HG03521 (cell line): ENCODE measurements around the gene PER2.

Experiments used
- ATAC-seq: cut with Tn5 transposase; IDR thresholded peaks from one replicate; pipeline ENCODE4 v1.9.1; 2021; ENCODE audit warnings: mild to moderate bottlenecking, moderate library complexity; ENCODE audit not compliant: unreplicated experiment

PER2 gene

DNA sequence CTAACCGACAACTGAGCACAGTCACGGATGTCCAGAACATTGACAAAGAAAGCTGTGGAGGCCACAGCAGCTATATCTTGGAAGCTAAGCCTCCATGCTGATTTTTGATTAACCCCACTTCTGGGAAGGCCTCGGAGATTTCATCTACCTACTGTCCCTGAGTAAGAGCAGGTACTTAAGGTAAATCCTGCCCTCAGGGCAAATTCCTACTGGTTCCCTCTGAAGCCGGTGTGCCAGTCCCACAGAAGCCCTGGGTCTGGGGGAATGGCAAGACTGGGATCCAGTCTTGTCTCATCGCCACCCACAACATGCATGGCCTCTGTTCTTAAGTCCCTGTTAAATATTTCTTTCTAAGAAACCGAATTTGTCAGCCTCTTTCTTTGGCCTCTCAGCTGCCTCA is 18.7 kb downstream of the PER2 start:
- no peak for ATAC-seq

DNA sequence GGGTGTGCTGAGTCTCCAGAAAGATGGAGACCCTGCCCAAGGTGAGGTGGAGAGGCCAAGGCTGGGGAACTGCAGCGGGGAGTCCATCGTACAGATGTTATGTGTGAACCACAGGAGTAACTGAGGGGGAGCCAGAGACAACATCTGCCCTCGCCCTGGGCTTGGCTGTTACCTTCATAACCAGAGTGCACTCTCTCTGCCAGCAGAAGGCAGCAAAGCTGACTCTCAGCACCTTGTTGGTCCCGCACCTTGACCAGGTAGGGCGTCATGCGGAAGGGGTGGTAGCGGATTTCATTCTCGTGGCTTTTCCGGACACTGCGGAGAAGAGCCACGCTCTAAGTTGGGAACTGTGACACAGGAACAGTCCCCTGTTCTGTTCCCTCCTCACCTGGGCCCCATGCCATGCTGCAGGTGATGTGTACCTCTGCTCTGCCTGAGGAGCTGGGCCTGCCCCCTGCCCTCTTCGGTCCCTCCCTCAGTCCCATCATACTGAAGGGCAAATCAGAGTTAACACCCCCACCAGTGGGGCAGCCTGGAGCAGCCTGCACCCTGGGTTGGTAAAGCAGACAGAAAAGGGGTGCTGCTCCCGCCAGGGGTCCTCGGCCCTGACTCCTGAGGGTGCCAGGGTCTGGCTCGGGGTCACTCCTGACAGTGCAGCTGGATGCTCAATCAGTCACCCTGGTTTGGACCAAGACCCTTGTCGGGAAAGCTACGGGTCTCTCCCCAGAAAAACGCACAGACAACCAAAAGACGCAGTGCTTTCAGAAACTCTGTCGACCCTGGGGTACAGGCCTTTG is 20.3 kb downstream of the PER2 start:
- ATAC-seq: no peak

DNA sequence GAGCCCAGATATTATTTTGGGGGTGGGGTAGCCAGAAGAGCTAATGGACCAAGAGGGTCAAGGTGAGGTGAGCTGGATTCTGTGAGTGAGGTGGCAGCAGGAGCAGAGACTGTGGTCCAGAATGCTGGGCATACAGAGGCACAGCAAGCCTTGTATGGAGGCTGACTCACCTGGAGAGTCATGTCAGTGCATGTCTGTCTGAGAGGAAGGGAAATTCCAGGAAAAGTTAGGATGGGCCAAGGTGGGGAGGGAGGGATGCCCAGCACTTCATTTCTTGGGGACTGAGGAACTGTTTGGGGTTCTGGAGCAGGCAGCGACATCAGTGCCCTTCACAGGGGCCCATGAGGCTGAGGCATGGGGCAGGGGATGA is 21.1 kb downstream of the PER2 start:
- ATAC-seq: no peak

DNA sequence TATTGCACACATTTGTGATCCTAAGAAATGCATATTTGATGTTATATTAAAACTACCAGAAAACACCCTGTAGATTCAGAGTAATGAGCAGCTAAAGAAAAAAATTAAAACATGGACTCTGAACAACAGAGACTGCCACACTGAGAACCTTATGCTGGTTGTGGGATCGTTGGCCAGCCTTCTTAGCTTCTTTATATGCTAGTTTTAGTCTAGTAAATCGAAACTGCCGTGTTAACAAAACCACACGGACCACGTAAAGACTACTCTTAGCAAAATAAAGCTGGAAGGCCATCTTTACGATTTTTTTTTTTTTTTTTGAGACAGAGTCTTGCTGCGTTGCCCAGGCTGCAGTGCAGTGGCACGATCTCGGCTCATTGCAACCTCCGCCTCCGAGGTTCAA is 22.8 kb downstream of the PER2 start:
- no peak for ATAC-seq

DNA sequence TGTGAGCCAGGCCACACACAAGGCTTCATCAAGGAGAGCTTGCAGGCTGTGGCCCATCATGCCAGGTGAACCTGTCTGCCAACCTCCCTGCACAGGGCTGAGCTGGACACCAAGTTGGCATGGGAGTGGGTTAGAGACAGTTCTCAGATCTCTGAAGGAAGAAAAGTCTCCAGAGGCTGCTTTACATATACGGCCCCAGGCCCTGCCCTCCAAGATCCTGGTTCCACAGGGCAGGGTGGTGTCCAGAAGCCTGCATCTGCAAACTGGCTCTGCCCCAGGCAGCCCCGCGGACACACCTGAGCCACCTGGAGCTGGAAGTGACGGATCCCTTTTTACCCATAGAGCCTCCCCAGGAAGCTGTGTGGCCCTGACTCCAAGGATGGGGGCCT is 24.3 kb downstream of the PER2 start:
- ATAC-seq: no peak

DNA sequence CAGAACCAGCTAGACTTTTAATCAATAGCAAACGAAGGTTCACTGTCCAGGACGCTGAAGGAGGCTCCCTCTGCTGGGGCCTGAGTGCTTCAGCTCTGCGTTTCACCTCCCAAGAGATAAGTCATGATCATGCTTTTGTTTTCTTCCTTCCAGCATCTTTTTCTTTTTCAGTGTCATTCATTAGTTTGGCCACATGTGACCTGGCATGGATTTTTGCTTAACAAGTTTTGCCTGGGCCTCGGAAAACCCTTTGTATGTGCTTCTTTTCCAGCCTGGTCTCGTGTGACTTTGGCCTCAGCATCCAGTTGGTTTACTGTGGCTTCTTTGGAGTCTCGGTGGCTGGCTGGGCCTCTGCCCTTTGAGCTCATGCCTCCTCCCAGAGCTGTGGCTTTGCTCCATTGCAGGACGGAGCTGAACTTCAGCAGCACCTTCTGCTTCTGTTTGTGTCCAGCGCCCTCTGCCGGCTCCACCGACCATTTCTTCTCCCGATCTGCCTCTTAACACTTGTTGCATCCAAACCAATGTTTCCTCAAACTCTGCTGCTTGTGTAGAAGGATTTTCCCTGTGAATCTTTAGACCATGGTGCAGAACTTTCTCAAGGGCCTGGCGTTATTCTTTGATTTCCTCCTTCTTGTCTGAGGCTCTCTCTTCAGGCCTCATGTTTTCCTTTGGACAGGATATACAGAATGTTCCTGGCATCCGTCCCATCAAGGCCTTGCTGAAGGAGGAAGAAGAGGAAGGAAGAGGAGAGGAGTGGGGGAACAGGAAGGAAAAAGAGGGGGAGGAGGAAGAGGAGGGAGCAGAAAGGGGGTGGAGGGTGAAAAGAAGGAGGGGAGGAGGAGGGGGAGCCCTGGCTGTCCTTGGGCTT is 25.0 kb downstream of the PER2 start:
- ATAC-seq: no peak

DNA sequence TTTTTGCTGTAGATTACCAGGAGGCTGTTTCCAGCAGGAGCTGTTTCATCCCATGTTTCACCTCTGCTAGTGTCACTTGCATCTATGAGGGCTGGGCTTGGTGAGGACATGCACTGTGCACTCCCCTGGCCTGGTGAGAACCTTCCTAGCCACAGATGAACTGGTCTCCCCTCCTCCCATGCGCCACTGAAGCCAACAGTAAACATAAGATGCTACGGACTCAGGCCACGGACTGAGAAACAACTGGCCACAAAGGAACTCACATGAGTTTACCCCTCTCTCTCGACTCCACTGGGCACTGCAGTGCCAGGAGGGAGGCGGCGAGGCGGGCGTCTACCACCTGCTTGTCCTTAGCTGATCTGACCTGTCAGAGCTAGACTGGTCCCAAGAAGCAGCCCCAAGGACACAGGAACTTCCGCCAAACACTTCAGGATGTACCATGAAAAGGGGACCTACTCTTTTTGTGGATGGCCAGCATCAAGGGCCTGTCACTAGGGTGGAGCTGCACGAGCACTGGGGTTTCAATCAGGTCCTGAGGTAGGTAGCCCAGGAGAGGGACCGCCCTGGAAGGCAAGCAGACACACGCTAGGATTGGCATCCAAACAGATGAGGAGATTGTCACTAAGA is 25.8 kb downstream of the PER2 start:
- no peak for ATAC-seq

DNA sequence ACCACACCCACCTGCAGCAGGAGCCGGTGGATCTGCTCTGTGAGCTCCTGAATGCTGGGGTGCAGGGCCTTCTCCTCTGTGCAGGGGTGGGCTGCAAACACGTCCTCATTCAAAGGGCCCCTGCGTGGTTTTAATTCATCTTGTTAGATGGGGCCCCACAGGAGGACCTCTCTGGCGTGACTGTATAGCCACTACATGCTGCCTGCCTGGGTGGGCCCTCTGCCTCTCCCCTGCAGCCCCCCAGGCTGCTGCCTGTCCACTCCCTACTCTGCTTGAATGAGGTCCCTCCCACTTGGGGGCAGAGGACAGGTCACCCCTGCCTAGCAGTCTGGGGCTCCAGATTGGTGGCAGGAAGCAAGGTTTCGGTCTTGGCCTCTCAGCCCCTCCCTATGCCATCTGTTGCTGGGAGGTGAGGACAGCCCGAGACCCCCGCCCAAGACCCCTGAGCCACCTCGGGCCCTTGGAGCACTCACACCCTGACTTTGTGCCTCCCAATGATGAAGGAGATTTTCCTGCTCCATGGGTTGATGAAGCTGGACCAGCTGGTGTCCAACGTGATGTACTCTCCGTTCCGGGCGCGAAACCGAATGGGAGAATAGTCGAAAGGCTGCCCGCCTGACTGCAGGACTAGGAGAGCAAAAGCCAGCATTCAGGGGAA is 26.6 kb downstream of the PER2 start:
- ATAC-seq: no peak

DNA sequence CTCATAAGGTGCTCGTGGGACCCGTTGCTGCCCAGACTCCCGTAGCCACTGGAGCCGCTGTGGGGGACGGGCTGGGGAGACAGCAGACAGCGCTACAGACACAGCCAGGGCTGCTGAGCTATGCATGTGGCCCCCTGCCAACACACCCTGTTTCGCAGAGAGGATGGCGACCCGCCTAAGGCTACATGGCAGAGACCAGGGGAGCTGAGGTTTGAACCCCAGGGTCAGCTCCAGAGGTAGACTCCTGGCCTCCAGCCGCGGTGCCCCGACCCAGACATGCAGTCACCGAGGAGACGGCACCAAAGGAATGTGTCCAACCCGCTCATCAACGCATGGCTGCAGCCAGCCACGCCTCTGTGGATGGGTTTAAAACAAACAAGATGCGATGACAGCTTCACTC is 27.5 kb downstream of the PER2 start:
- no peak for ATAC-seq

DNA sequence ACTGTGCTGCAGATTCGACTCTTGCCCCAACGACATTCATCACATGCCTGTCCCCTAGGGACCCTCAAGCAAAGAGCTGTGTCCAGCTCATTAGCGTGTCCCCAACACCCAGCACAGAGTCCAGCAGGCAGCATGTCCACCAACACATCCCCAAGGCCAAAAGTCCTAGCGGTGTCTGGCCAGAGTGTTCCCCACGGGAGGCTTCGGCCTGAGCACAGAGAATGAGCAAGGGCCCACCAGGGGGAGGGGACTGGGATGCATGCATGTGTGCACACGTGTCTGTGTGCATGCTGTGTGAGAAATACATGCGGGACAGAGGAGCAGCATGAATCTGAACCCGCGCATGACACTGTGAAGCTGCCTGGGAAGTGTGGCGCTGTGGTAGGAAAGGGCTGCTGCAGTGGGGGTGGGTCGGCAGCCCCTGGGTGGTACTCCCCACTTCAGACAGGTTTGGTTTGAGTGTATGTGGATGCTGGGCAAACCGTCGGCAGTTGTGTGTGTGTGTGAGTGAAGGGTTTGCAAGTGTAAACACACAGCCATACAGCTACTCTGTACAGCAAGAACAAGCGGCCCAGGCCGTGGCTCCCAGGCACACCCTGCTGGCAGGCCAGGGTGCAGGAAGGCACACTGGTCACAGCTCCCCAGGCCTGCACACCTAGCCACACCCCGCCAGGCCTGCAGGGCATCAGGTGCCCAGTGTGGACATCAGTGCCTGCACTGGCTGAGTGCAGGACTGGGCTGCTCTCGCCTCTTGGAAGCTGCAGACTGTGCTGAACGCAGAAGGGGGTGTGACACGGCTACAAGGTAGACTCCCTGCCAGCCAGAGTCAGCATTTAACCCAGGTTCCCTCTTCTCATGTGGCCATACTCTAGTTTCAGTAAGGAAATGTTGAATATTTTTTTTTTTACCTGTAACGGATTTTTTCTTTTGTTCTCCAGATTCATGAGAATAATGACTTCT is 29.1 kb downstream of the PER2 start:
- no peak for ATAC-seq

DNA sequence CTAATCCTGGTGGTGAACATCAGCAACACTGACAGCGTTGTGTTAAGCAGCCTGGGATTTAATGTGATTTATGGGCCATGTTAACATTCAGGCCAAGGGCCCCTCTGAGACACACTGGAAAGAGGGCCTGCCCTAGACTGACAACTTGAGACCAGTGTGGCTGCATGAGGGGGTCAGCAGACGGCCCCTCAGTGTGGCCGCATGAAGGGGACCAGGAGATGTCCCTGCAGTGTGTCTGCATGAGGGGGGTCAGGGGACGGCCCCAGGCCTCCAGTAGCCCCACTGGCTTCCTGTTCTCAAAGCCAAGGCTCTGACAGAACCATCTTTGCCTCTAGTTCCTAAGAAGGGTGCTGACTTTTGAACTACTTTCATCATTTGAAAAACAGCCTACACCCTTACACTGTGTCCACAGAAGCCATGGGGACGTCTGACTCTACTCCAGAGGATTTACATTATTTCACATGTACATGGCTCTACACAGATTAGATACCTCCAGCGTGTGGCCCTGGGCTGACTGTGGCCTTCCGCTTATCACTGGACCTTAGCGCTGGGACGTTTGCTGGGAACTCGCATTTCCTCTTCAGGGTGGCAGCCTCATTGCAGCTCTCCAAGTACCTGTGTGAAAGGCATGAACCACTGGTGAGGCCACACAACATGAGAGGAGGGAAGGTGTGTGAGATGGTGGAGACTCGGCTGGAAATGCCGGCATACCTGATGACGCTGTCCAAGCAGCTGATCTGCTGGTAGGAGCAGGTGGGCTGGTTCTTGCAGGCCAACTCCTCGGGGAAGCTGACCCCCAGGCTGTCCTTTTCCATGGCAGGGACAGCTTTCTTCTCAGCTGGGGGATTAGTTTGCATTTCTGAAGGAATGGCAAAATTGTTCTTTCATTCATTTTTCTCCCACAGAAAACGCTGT is 30.4 kb downstream of the PER2 start:
- ATAC-seq: no peak

DNA sequence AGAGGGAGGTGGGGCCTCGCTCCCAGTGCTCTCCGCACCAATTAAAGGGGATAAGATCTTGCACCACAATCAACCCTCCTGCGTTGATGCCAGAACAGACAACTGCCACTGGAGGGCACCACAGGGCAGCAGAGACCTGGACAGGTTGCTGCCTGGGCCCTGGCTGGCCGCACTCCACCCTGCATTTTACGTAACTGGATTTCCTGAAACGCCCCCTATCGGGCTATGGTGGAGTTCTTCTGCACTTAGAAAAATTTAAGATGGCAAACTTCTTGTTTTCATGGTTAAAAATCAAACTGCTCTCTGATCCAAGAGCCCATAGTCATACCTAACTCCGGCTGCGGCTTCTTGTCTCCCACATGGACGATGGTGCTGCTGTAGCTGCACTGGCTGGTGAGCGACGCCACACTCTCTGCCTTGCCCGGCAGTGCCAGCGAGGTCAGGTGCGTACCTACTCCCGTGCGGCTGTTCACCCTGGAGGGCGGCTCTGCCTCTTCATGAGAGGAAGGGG is 31.8 kb downstream of the PER2 start:
- ATAC-seq: no peak

DNA sequence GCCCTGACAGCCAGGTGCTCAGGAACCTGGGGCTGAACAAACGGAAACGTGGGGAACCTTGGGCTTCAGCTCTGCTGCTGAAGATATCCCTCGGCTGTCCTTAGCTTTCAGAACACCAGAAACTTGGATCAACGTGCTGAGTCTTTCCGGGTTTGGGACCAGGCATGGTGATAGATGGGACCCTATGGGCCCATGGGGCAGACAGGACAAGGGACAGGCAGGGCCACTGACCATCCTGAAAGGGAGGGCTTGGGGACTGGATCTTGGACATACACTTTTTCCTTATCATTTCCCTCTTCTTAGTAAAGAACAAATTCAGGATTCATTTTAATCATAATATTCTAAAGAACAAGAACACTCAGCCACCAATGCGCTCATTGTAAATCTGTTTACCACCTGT is 32.3 kb downstream of the PER2 start:
- ATAC-seq: no peak

DNA sequence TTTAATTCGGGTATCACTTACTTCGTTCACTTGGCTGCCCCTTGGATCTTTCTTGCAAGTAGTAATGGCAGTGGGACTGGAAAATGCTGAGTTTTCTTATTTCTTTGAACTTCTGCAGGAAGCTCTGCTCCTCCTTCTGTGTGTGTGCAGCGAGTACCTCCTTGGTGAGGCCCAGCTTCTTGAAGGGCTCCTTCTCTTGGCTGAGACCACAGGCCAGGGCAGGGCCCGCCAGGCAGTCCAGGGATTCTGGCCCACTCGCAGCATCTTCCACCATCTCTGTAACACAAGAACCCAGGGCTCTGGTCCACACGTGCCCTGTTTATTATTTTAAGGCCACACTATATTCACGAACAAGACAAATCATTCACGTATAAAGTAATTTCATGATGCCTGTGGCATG is 32.8 kb downstream of the PER2 start:
- no peak for ATAC-seq

DNA sequence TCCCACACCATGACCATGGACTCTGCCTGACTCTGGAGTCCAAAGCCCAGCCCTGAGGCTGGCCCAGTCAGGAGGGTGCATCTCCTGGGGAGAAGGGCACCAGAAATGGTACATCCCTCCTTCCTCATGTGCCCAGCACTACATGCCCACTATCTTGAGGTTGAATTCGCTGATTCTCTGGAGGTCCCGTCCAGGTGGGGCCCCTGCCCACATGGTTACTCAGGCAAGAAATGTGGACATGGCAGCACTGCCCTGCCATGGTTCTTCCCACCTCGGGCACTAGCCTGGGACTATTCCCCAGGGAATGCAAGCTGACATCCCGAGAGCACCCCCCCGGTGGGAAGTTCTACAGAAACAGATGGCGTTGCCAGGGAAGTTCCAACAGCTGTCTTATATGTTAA is 33.3 kb downstream of the PER2 start:
- no peak for ATAC-seq

DNA sequence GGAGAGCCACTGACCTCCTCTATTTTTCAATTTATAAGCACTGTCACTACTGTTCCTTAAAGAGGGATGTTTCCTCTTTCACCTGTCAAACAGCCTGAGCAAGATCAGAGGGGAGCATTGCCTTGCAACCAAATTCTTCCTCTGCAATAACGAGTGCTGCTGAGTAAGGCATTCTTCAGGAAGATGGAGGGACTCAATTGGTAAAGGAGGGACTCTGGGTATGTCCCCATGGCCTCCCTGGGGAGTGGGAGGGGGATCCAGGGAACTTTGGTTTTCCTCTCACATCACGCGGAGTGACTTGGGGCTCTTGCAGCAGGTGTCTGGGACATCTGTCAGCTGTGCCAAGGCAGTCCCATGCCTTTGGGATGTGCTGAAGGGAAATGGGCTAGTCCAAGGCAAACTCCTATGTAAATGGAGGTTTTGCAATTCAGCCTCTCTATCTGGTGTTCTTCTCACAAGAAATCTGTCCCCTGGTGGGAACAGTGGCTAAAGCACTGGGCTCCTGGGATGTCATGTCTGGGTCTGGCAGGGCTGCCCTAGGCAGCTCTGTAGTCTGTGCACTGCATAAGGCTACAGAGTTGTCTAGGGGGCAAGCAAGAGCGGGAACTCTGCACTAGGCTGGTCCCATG is 34.2 kb downstream of the PER2 start:
- no peak for ATAC-seq

DNA sequence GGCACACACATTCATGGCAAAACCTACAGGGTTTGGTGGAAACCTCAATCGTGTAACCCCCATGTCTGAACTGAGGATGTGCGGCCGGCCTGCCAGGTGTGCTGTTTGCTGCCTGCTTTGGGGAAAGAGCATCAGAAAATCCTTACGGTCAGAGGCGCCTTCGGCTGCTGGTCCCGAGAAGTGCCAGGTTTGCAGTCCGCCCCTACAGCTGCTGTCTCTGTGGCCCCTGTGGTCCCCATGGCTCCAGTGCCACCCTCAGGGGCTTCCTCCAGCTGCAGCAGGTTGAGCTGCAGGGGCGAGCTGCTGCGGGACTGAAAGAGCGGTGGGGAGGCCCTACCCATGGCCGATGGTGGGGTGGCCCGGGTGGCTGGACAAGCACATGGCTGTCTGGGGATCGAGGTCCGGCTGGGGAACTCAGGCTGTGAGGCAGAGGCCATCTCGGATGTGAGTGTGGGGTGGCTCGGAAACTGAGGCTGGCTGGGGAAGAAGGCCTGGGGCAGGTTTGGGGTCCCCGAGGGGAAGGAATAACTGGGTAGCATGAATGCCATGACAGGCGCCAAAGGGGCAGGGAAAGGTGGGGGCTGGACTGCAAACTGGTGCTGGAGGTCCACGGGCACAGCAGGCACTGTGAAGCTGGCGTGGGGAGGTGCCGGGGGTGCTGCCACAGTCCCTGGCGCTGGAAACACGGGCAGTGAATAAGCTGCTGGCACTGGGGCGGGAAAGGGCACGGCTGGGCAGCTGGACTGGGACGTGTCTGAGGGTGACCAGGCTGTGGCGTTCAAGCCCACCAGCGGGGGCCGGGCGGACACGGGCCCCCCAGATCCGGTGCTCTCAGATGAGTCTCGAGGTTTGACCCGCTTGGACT is 35.4 kb downstream of the PER2 start:
- ATAC-seq: no peak

DNA sequence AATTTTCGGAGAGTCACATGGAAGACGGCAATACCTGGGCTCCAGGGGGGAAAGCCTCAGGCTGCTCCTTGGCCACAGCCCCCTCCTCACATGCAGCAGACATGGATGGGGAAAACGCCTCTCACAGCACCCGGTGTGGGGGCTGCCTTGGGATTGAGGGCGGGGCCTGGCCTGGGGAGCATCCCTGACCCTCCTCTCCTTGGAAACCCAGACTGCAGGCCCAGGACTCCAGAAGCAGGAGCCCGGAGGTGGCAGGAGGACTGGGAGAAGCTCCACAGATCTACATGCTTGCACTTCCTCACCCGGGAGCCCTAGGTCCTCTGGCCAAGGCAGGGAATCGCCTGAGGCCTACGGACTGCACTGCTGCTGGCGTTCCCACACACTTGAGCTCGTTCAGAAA is 36.4 kb downstream of the PER2 start:
- no peak for ATAC-seq
